Adrenal gland (tissue), 12 donors: ENCODE measurements around the gene EVC. TPM values are rescaled to one million over a fixed set of nuclear protein-coding genes. Genes with fewer than 3 reads are reported as not detected.

Experiments
- DNase-seq, 7 donors: peaks; one replicate each; pipeline ENCODE4 v3.0.0-alpha.2; 2019 to 2020
- H3K27ac ChIP-seq, 5 donors: fragments of 200-600 bp; sonication (generic) in 4 of 5; 1 replicate in 3 of 5; 2 replicates in 2 of 5; pipeline versions ENCODE4 v1.5.1 to v1.8.0; 2016 to 2020; ENCODE audit warnings: mild to moderate bottlenecking in 1 of 5
- H3K27me3 ChIP-seq: fragments of 200-600 bp; 2 replicates; pipeline ENCODE4 v1.8.0; 2021
- H3K36me3 ChIP-seq, 2 donors: fragments of 200-600 bp; replicated peaks in 1 of 2; 1 replicate in 1 of 2; 2 replicates in 1 of 2; pipeline versions ENCODE4 v1.5.1 to v1.8.0; 2018 to 2022
- H3K4me1 ChIP-seq, 2 donors: fragments of 200-600 bp; replicated peaks in 1 of 2; 1 replicate in 1 of 2; 2 replicates in 1 of 2; pipeline versions ENCODE4 v1.5.1 to v1.8.0; 2018 to 2021
- H3K4me3 ChIP-seq, 4 donors: fragments of 200-600 bp; sonication (generic) in 3 of 4; one replicate each; pipeline ENCODE4 v1.5.1; 2016 to 2018
- H3K9me3 ChIP-seq, 3 donors: fragments of 200-600 bp; sonication (generic) in 1 of 3; replicated peaks in 1 of 3; 1 replicate in 2 of 3; 2 replicates in 1 of 3; pipeline versions ENCODE4 v1.5.1 to v1.8.0; 2016 to 2021
- CTCF ChIP-seq, 6 experiments: fragments of 450-650 bp in 4 of 6; fragments of 200-600 bp in 2 of 6; sonication (generic) in 1 of 6; IDR thresholded peaks; 1 replicate in 5 of 6; 2 replicates in 1 of 6; pipeline versions ENCODE4 v1.5.1 to v1.8.0; 2016 to 2021; ENCODE audit warnings: antibody characterized with exemption in 6 of 6, mild to moderate bottlenecking in 2 of 6, moderate library complexity in 1 of 6
- POLR2A ChIP-seq, 2 donors: fragments of 450-650 bp; IDR thresholded peaks; one replicate each; pipeline ENCODE4 v1.6.1; 2017; ENCODE audit warnings: antibody characterized with exemption in 2 of 2, mild to moderate bottlenecking in 2 of 2, moderate library complexity in 1 of 2
- WGBS, 4 donors: extraction: QIAGEN DNeasy Blood & Tissue Kit in 2 of 4; methylation state at CpG; one replicate each; pipeline versions ENCODE4 v1.1.5 to v1.1.7; 2013 to 2017; 5-methylcytosine and 5-hydroxymethylcytosine counted together
- intact Hi-C, 2 donors: fragments of 100-400 bp; cut with DNase I; formaldehyde crosslinking; loops; one replicate each; pipeline versions ENCODE4 v1.14.1 to v1.15.0; 2022 to 2023
- polyA plus RNA-seq, 3 donors: library from polyadenylated mRNA; stranded (reverse); fragments of 200-250 nt in 2 of 3; fragments of 350-450 nt in 1 of 3; fragmentation: Illumina TruSeq in 1 of 3; extraction: RNeasy Lipid Tissue Mini Kit (QIAGEN cat#74804) in 1 of 3; gene quantifications; one replicate each; pipeline ENCODE4 v1.2.3, GENCODE V29; 2013 to 2014
- total RNA-seq, 9 donors: library from RNA; depleted of rRNA in 4 of 9; stranded (reverse); fragments of >200 nt in 4 of 9; fragments of 120-200 nt in 1 of 9; fragmentation: NEBNext Ultra II Directional in 1 of 9; extraction: Animal tissue kit (Norgen Biotek cat#: 25700) in 1 of 9; gene quantifications; one replicate each; pipeline versions ENCODE4 v1.1.0 to v1.2.4, GENCODE V29; 2013 to 2023
- donor health status: healthy with polysubstance abuse.
- donor health status: Bipolar disorder and iron deficiency.
- donor health status: DM: yes; HTN: yes; CAD: no.
- donor health status: DM: no; HTN: no; CAD: no.
- donor health status: DM: no; HTN: no; CAD: no.
- donor health status: DM: yes; HTN: yes; CAD: no.

EVC gene
- total and polyA plus RNA-seq, 12 donors, result 1.0 to 23.7 (median 10.1) TPM

GRCh38 chr4:5718411-5718810 lies 7.4 kb downstream of the EVC start:
- Histone ChIP-seq H3K27me3 (no peaks in the 10 kb centered on the region), H3K4me3 (no peak overlapping the region), H3K27ac (no peak overlapping the region), H3K9me3 (no peaks in the 10 kb centered on the region), H3K4me1 (no peaks in the 10 kb centered on the region), H3K36me3 (no peaks in the 10 kb centered on the region)
- intact Hi-C loops, result no loop called here
- TF ChIP-seq CTCF (IDR thresholded peaks at IDR 0.05) (no peak), POLR2A (IDR thresholded peaks at IDR 0.05) (no peak)
- WGBS, 4 donors, result 64 to 87% (median 83%) methylated on average over 4 of the region's 4 CpGs
- DNase-seq, result no peak

DNA sequence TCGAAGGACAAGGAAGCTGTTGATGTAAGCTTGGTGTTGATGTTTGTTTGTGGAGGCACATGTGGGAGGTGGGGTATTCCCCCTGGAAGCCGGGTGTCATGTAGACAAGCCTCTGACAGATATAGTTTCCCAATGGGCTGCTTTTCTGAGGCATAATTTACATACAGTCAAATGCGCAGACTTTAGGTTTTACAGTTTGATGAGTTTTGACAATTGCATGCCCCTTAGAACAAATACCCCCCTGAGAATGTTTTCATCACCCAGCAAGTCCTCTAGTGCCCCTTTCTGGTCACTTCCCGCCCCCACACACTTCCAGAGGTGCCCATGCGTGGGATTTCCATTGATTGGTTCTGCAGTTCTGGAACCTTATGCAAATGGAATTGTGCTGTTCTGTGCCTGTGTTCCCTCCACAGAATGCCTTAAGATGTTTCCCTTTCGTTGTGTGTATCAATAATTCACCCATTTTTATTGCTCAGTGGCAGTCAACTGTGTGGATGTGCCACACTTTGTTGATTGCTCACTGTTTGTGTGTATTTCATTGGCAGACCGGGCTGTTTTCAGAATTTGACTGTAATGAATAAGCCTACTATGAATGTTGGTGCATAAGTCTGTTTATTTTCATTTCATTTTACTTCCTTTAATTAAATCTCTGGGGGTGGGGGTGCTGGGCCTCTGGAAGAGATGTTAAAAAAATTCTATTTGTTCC lies 8.5 kb downstream of the EVC start:
- no peaks in the 10 kb centered on the region for H3K27me3 ChIP-seq
- H3K27ac ChIP-seq, result no peak overlapping the region
- no peaks in the 10 kb centered on the region for H3K36me3 ChIP-seq
- intact Hi-C loops, result no loop called here
- no peak for DNase-seq
- WGBS, 4 donors, result 83 to 91% (median 88%) methylated on average over 7 of the region's 7 CpGs
- no peak overlapping the region for H3K4me3 ChIP-seq
- H3K9me3 ChIP-seq, result no peaks in the 10 kb centered on the region
- no peak for TF ChIP-seq CTCF (IDR thresholded peaks at IDR 0.05)
- no peak for TF ChIP-seq POLR2A (IDR thresholded peaks at IDR 0.05)
- no peaks in the 10 kb centered on the region for H3K4me1 ChIP-seq

DNA sequence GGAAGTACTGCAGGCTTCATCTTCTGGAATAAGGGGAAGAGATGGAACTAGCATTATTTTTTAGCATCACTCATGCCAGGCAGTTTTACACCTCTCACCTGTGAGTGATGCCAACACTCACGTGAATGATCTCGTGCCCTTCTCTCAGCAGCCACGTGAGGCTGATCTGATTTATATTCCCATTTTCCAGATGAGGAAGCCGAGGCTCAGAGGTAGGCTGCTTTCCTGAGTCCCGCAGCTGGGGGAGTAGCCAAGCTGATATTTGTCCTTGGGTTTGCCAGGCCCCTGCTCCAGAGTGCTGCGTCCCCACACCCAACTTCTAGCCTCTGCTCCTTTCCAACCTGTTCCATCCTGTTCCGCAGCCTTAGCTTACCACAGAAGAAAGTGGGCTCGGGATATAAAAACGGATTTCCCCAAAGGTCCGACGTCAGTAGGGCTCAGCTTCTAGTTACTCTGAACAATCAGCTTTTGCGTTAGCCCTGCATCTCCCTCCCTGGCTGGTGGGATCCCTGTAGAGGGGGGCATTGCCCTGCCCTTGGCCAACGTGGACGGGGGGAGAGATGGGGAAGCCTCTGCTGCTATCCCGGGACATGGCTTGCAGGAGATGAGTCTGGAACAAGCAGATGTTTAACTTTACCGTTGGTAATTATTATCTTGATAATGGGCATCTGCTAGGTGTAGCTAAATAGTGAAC lies 9.3 kb downstream of the EVC start:
- no peaks in the 10 kb centered on the region for H3K27me3 ChIP-seq
- no peaks in the 10 kb centered on the region for H3K4me1 ChIP-seq
- no peaks in the 10 kb centered on the region for H3K9me3 ChIP-seq
- 86 to 94% (median 89%) methylated on average over 15 to 16 of the region's 16 CpGs for WGBS, 4 donors
- no peak for DNase-seq
- intact Hi-C loops, result no loop called here
- H3K27ac ChIP-seq, result no peak overlapping the region
- no peaks in the 10 kb centered on the region for H3K36me3 ChIP-seq
- no peak for TF ChIP-seq CTCF (IDR thresholded peaks at IDR 0.05)
- TF ChIP-seq POLR2A (IDR thresholded peaks at IDR 0.05), result no peak
- no peak overlapping the region for H3K4me3 ChIP-seq

- no peaks in the 10 kb centered on the region for H3K36me3 ChIP-seq
- intact Hi-C loops, result no loop called here
- no peaks in the 10 kb centered on the region for H3K4me1 ChIP-seq
- H3K9me3 ChIP-seq, result no peaks in the 10 kb centered on the region
- no peaks in the 10 kb centered on the region for H3K27me3 ChIP-seq
- 75 to 93% (median 88%) methylated on average over 3 of the region's 3 CpGs for WGBS, 4 donors
- DNase-seq, result no peak
- H3K4me3 ChIP-seq, result no peak overlapping the region
- TF ChIP-seq POLR2A (IDR thresholded peaks at IDR 0.05), result no peak
- no peak for TF ChIP-seq CTCF (IDR thresholded peaks at IDR 0.05)
- no peak overlapping the region for H3K27ac ChIP-seq
These were observed 10.0 kb downstream of the EVC start for GRCh38 chr4:5720980-5721379.
